Osteocyte (in vitro differentiated cells): ENCODE data around the gene PPP1R1C. TPM values are rescaled to one million over a fixed set of nuclear protein-coding genes. Genes with fewer than 3 reads are reported as not detected.

Source experiments
- DNase-seq: peaks from one replicate; pipeline ENCODE4 v3.0.0; 2021; ENCODE audit warnings: mixed read lengths; ENCODE audit not compliant: unreplicated experiment; ENCODE audit errors: extremely low spot score
- H3K27ac Mint-ChIP-seq: one replicate; pipeline ENCODE4 v1.8.0; 2021; ENCODE audit warnings: mild to moderate bottlenecking, mixed read lengths; ENCODE audit not compliant: unreplicated experiment
- H3K27me3 Mint-ChIP-seq: one replicate; pipeline ENCODE4 v1.8.0; 2021; ENCODE audit warnings: mixed read lengths; ENCODE audit not compliant: unreplicated experiment
- H3K36me3 Mint-ChIP-seq: one replicate; pipeline ENCODE4 v1.8.0; 2021; ENCODE audit warnings: mixed read lengths; ENCODE audit not compliant: unreplicated experiment
- H3K4me1 Mint-ChIP-seq: one replicate; pipeline ENCODE4 v1.8.0; 2021; ENCODE audit warnings: mixed read lengths; ENCODE audit not compliant: unreplicated experiment
- H3K4me3 Mint-ChIP-seq: one replicate; pipeline ENCODE4 v1.8.0; 2021; ENCODE audit warnings: mild to moderate bottlenecking, moderate library complexity, mixed read lengths; ENCODE audit not compliant: unreplicated experiment
- H3K9me3 Mint-ChIP-seq: one replicate; pipeline ENCODE4 v1.8.0; 2021; ENCODE audit warnings: mixed read lengths; ENCODE audit not compliant: unreplicated experiment
- CTCF ChIP-seq: fragments of 200-600 bp; sonication (generic); IDR thresholded peaks from 2 replicates; pipeline ENCODE4 v1.5.0; 2021; ENCODE audit warnings: antibody characterized with exemption, mild to moderate bottlenecking, moderate library complexity
- total RNA-seq: library from RNA; stranded (reverse); gene quantifications from 2 replicates; pipeline ENCODE4 v1.2.1, GENCODE V29; 2021

PPP1R1C gene
- total RNA-seq, 1 donor from 2014 or later = 1.6 TPM

GRCh38 chr2:182031956-182032355, 46.3 kb downstream of the PPP1R1C start:
- no peaks in the 10 kb centered on the region for H3K36me3 Mint-ChIP-seq
- no peaks in the 10 kb centered on the region for H3K27me3 Mint-ChIP-seq
- no peak overlapping the region for H3K4me3 Mint-ChIP-seq
- DNase-seq = no peak
- peaks cover 3% of the 10 kb centered on the region for H3K4me1 Mint-ChIP-seq
- TF ChIP-seq CTCF = no peak
- peaks cover 5% of the 10 kb centered on the region for H3K9me3 Mint-ChIP-seq
- H3K27ac Mint-ChIP-seq = no peak overlapping the region

- Mint-ChIP-seq H3K4me3 (no peak overlapping the region), H3K27ac (no peak overlapping the region), H3K4me1 (peaks cover 6% of the 10 kb centered on the region), H3K36me3 (no peaks in the 10 kb centered on the region), H3K9me3 (peaks cover 5% of the 10 kb centered on the region), H3K27me3 (no peaks in the 10 kb centered on the region)
- no peak for TF ChIP-seq CTCF
- no peak for DNase-seq
Measured at GRCh38 chr2:182033449-182033848, 47.8 kb downstream of the PPP1R1C start.

GRCh38 chr2:182038576-182038975, 52.9 kb downstream of the PPP1R1C start:
- H3K9me3 Mint-ChIP-seq = peaks cover 5% of the 10 kb centered on the region
- no peaks in the 10 kb centered on the region for H3K27me3 Mint-ChIP-seq
- peaks cover 20% of the 10 kb centered on the region for H3K4me1 Mint-ChIP-seq
- no peak overlapping the region for H3K4me3 Mint-ChIP-seq
- H3K36me3 Mint-ChIP-seq = no peaks in the 10 kb centered on the region
- no peak overlapping the region for H3K27ac Mint-ChIP-seq
- no peak for DNase-seq
- no peak for TF ChIP-seq CTCF

GRCh38 chr2:182043021-182043420, 57.4 kb downstream of the PPP1R1C start:
- Mint-ChIP-seq H3K4me3 (no peak overlapping the region), H3K27ac (no peak overlapping the region), H3K36me3 (no peaks in the 10 kb centered on the region), H3K4me1 (peaks cover 27% of the 10 kb centered on the region), H3K9me3 (no peaks in the 10 kb centered on the region), H3K27me3 (no peaks in the 10 kb centered on the region)
- no peak for TF ChIP-seq CTCF
- no peak for DNase-seq

- no peak overlapping the region for H3K4me3 Mint-ChIP-seq
- no peak overlapping the region for H3K27ac Mint-ChIP-seq
- H3K27me3 Mint-ChIP-seq = no peaks in the 10 kb centered on the region
- peaks cover 22% of the 10 kb centered on the region for H3K4me1 Mint-ChIP-seq
- TF ChIP-seq CTCF = no peak
- no peak for DNase-seq
- H3K9me3 Mint-ChIP-seq = no peaks in the 10 kb centered on the region
- H3K36me3 Mint-ChIP-seq = no peaks in the 10 kb centered on the region
Measured at GRCh38 chr2:182043861-182044260, 58.2 kb downstream of the PPP1R1C start.
